A549 (cell line): ENCODE measurements around the gene TRIM26.

Experiments
- MAFK ChIP-seq: fragments of 450-650 bp; IDR thresholded peaks from 2 replicates; pipeline ENCODE4 v1.6.1; 2014; ENCODE audit not compliant: partially characterized antibody
- ZFP36 ChIP-seq: fragments of 450-650 bp; IDR thresholded peaks from 2 replicates; pipeline ENCODE4 v1.6.1; 2014; ENCODE audit warnings: borderline replicate concordance; ENCODE audit not compliant: partially characterized antibody

- TF ChIP-seq MAFK, result no peak
- no peak for TF ChIP-seq ZFP36
Measured at GRCh38 chr6:30258204-30258603, 45.0 kb upstream of the TRIM26 start.
